Measurements from ENCODE around the gene CARMIL1. TPM values are rescaled to one million over a fixed set of nuclear protein-coding genes. Genes with fewer than 3 reads are reported as not detected.

CARMIL1 gene
- total RNA-seq, 1 experiment from 2014 or later, result 21.2 TPM

DNA sequence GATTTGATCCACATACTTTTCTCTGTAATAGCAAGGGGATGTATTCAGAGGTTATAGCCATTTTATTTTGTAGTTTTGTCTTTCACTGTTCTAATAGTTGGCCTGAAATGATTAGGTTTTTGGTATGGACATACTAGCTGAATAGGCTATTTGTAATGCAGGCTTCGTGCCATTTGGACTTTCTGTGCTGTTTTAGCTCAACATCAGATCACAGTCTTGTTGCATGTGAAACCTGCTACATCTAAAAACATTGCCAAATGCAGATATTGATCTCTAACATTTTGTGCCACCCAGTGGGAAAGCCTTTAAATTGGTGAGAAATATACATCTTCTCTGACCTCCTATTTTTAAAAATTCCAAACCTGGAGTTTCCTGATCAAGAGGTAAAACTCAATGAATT, 215.3 kb downstream of the CARMIL1 start:
- Histone ChIP-seq H3K27me3 (replicated peaks) (no peaks in the 10 kb centered on the region), H3K4me1 (replicated peaks) (no peaks in the 10 kb centered on the region), H3K27ac (no peak overlapping the region), H3K36me3 (peaks cover 3% of the 10 kb centered on the region; the same call in 1 of the 2 replicates), H3K9me3 (replicated peaks) (no peaks in the 10 kb centered on the region), H3K4me3 (no peak overlapping the region)
- no peak for DNase-seq (ENCODE audit: low read depth in 1 of 2, low spot score in 2 of 2)

DNA sequence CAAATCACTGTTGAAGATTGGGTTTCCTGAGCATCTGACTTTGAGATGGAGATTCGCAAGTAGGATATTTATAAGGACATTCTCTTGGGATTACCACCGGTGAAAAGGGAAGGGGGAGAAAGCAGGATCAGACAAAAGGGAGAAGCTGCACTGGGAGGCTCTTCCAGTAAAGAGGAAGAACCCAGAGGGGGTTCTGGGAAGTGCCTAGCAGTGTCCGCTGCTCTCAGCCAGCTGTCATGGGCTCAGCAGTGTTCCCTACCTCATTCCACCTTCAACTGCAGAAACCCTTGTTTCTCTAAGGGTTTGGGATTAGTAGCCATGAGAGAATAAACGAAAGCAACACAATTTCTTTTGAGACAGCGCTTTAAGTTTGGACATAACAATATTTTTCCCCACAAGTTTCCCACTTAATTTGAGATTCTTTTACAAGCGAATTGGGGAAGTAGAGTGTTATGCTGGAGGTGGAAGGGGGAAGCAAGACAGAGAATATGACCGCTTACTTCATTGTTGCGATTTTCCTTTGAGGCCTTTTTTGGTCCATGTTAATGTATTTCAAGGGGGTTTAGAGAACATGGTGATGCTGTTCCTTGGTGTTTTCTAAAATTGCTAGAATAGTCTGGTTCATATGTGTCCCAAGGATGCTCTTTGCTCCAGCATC, 218.3 kb downstream of the CARMIL1 start:
- Histone ChIP-seq H3K27ac (no peak overlapping the region), H3K9me3 (replicated peaks) (no peaks in the 10 kb centered on the region), H3K27me3 (replicated peaks) (no peaks in the 10 kb centered on the region), H3K36me3 (peaks cover 3% of the 10 kb centered on the region; the same call in 1 of the 2 replicates), H3K4me3 (no peak overlapping the region), H3K4me1 (replicated peaks) (no peaks in the 10 kb centered on the region)
- DNase-seq (ENCODE audit: low read depth in 1 of 2, low spot score in 2 of 2), result no peak

DNA sequence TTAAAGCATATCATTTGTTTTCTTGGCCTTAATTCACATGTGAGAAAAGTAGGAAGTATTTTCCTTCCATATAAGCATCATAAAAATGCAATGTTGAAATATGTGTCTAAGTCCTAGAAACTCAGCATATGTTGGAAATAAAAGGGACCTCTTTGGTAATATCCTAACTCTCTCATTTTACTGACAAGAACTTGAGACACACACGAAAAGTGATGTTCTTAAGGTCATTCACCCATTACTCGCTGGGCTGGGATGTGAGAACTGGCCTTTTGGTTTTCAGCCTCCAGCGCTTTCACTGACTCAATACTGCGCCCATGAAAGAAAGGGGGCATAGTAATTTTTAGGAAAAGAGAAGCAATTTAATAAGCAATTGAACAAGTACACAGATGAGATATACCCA, 219.3 kb downstream of the CARMIL1 start:
- no peak for DNase-seq (ENCODE audit: low read depth in 1 of 2, low spot score in 2 of 2)
- Histone ChIP-seq H3K4me1 (replicated peaks) (no peaks in the 10 kb centered on the region), H3K27ac (no peak overlapping the region), H3K4me3 (no peak overlapping the region), H3K9me3 (replicated peaks) (no peaks in the 10 kb centered on the region), H3K36me3 (peaks cover 3% of the 10 kb centered on the region; the same call in 1 of the 2 replicates), H3K27me3 (replicated peaks) (no peaks in the 10 kb centered on the region)

DNA sequence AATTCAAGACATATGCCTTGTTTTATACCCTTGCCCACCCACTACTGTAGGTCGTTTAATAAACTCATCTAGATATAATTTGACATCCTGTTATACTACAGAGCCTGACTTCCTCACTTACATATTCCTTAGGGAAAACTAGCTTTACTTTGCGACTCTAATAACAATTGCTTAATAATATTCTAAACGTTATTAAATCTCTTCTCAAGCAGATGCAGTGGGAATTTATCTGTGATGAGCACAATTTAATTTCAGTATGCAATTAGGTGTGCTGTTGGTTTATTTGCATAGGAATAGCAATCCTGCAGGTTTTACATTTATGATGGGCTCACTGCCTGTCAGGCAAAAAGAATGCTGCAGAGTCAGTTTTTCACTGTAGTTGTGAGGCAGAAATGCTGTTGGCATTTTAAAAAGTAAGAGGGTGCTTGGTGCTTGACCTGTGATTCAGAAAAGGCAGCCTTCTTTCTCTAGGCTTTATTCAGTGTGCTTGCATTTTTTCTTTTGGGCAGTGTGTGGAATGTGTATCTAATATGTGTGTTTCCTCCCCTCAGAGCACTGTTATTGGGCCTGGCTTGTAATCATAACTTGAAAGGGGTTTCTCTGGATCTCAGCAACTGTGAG, 220.6 kb downstream of the CARMIL1 start:
- H3K36me3 ChIP-seq, result peaks cover 3% of the 10 kb centered on the region; the same call in 1 of the 2 replicates
- DNase-seq (ENCODE audit: low read depth in 1 of 2, low spot score in 2 of 2), result no peak
- H3K27me3 ChIP-seq (replicated peaks), result no peaks in the 10 kb centered on the region
- H3K9me3 ChIP-seq (replicated peaks), result no peaks in the 10 kb centered on the region
- no peak overlapping the region for H3K27ac ChIP-seq
- H3K4me1 ChIP-seq (replicated peaks), result no peaks in the 10 kb centered on the region
- H3K4me3 ChIP-seq, result no peak overlapping the region

DNA sequence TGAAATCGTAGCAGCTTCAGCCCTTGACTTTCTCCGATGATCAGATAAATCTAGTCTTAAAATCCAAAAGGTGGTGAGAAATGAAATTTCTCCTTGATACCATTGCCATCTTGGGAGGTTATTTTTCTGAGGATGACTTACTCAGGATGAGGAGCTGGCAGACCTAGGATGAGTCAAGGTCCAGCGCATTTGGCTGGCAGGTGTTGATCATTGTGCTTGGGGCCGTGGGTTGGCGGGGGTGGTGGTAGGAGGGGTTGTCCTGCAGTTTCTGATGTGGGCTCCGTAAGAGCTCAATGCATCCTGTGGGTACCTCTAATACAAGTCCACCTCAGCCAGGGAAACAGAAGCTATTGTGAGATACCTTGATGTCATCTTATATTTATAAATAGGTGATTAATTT, 224.5 kb downstream of the CARMIL1 start:
- H3K27me3 ChIP-seq (replicated peaks), result no peaks in the 10 kb centered on the region
- H3K27ac ChIP-seq, result no peak overlapping the region
- no peaks in the 10 kb centered on the region for H3K9me3 ChIP-seq (replicated peaks)
- DNase-seq (ENCODE audit: low read depth in 1 of 2, low spot score in 2 of 2), result no peak
- no peaks in the 10 kb centered on the region for H3K36me3 ChIP-seq
- H3K4me3 ChIP-seq, result no peak overlapping the region
- no peaks in the 10 kb centered on the region for H3K4me1 ChIP-seq (replicated peaks)

DNA sequence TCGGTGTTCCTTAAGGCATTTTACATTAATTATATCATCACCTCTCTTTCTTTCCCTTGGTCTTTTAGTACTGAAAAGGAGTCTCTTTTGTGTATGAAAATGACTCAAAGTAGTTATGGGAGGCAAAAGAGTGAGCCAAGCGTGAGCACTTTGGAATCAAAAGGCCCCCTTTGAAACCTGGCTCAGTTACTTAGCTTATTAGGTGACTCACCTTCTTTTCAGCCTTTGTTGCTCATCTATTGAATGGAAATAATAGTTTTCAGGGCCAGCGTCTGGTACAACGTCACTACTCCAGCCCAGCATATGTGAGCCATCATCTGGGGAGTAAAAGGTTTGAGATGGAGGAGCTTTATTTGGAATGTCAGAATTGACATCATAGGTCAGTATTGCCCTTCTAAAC, 225.5 kb downstream of the CARMIL1 start:
- H3K27me3 ChIP-seq (replicated peaks), result no peaks in the 10 kb centered on the region
- H3K4me3 ChIP-seq, result no peak overlapping the region
- peak in 1 of 2 experiments; percentile 34 for DNase-seq (ENCODE audit: low read depth in 1 of 2, low spot score in 2 of 2)
- H3K36me3 ChIP-seq, result no peaks in the 10 kb centered on the region
- no peaks in the 10 kb centered on the region for H3K4me1 ChIP-seq (replicated peaks)
- no peaks in the 10 kb centered on the region for H3K9me3 ChIP-seq (replicated peaks)
- no peak overlapping the region for H3K27ac ChIP-seq

DNA sequence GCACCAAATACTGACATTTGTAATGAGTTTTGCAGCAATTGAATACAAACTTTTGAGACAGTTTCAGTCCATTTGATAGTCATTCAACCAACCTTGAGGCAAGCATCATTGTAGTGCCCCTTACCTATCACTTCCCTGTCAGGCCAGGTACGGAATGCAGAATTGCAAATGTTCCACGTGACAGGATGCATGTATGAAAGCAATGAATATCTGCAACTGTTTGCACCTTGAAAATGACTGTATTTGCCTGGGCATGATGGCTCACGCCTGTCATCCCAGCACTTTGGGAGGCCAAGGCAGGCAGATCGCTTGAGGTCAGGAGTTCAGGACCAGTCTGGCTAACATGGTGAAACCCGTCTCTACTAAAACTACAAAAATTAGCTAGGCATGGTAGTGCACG, 226.8 kb downstream of the CARMIL1 start:
- Histone ChIP-seq H3K27ac (no peak overlapping the region), H3K9me3 (replicated peaks) (no peaks in the 10 kb centered on the region), H3K36me3 (no peaks in the 10 kb centered on the region), H3K4me3 (no peak overlapping the region), H3K4me1 (replicated peaks) (no peaks in the 10 kb centered on the region), H3K27me3 (replicated peaks) (no peaks in the 10 kb centered on the region)
- DNase-seq (ENCODE audit: low read depth in 1 of 2, low spot score in 2 of 2), result no peak

DNA sequence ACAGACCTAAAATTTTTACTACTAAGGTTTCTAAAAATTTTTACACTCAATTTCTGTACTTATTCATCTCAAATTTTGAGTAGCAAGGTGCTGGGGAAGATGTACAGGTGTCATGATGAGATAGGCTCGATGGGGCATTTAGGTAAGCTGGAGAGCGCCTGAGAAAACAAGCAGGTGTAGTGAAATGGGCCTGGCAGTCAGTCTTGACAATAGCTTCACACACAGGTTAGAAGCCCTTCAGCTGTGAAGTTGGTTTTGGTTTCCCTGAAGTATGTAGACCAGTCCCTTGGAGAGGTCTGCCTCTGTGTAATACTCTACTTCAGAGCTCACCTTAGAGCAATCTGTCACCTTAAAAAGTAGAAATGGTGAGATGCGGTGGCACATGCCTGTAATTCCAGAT, 228.9 kb downstream of the CARMIL1 start:
- no peak for DNase-seq (ENCODE audit: low read depth in 1 of 2, low spot score in 2 of 2)
- H3K9me3 ChIP-seq (replicated peaks), result no peaks in the 10 kb centered on the region
- H3K27me3 ChIP-seq (replicated peaks), result no peaks in the 10 kb centered on the region
- H3K36me3 ChIP-seq, result no peaks in the 10 kb centered on the region
- H3K4me1 ChIP-seq (replicated peaks), result no peaks in the 10 kb centered on the region
- H3K27ac ChIP-seq, result no peak overlapping the region
- H3K4me3 ChIP-seq, result no peak overlapping the region

DNA sequence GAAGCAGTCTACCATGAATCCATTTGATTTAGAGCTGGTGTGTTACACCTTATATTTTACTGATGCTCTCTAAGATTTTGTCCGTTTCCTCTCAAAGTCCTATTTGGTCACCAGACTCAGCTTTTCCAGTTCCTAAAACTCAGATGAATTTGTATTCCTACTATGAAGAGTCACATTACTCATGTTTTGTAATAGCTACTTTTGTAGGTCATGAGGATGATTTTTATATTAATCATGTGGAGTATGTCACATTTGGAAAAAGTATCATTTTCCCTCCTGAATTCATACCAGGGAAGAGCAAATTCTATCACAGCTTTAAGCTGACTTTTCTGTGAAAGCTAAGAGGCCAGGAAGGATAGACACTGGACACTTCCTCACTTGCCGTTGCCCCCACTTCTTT, 232.2 kb downstream of the CARMIL1 start:
- H3K4me1 ChIP-seq (replicated peaks), result no peaks in the 10 kb centered on the region
- H3K4me3 ChIP-seq, result no peak overlapping the region
- H3K9me3 ChIP-seq (replicated peaks), result no peaks in the 10 kb centered on the region
- H3K27me3 ChIP-seq (replicated peaks), result no peaks in the 10 kb centered on the region
- H3K36me3 ChIP-seq, result peaks cover 5% of the 10 kb centered on the region; the same call in 1 of the 2 replicates
- H3K27ac ChIP-seq, result no peak overlapping the region
- no peak for DNase-seq (ENCODE audit: low read depth in 1 of 2, low spot score in 2 of 2)

DNA sequence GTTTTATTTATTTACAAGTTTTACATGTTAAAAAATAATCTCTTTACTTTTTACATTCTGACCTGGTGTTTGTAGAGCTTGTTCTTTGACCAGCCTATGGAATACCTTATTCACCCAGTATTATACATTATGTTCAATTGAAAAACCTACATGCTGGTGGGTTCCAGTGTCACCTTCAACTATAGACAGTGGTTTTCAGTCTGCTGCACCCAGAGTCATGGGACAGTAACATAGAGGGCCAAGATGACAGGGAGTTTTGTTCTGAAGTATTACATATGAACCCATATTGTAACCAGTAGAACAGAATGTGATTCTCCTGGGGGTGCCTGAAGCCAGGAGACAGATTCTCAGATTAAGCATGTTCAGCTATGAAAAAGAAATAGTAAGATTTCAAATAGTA, 233.4 kb downstream of the CARMIL1 start:
- no peak for DNase-seq (ENCODE audit: low read depth in 1 of 2, low spot score in 2 of 2)
- Histone ChIP-seq H3K36me3 (peaks cover 5% of the 10 kb centered on the region; the same call in 1 of the 2 replicates), H3K27ac (no peak overlapping the region), H3K9me3 (replicated peaks) (no peaks in the 10 kb centered on the region), H3K4me3 (no peak overlapping the region), H3K27me3 (replicated peaks) (no peaks in the 10 kb centered on the region), H3K4me1 (replicated peaks) (no peaks in the 10 kb centered on the region)

DNA sequence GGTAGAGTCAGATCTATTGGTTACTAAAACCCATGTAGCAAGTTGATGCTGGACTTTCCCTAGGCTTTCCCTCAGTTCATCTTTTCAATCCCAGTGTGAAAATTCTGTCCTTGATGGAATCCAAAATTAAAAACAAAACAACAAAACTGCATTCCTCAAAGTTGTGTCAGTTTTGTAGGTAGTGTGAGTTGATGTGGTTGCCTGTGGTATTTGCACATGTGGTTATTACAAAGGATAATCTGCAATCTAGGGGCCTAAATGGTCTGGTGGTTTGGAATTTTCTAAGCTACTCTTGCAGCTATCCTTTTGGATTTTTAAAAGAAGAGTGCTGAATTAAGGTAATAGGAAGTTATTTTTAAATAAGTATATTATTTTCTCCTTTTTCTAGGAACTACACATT, 240.7 kb downstream of the CARMIL1 start:
- Histone ChIP-seq H3K4me3 (no peak overlapping the region), H3K4me1 (replicated peaks) (peaks cover 6% of the 10 kb centered on the region), H3K36me3 (peaks cover 5% of the 10 kb centered on the region; the same call in 1 of the 2 replicates), H3K27ac (no peak overlapping the region), H3K9me3 (replicated peaks) (no peaks in the 10 kb centered on the region), H3K27me3 (replicated peaks) (no peaks in the 10 kb centered on the region)
- DNase-seq (ENCODE audit: low read depth in 1 of 2, low spot score in 2 of 2), result peak in 1 of 2 experiments; percentile 9

DNA sequence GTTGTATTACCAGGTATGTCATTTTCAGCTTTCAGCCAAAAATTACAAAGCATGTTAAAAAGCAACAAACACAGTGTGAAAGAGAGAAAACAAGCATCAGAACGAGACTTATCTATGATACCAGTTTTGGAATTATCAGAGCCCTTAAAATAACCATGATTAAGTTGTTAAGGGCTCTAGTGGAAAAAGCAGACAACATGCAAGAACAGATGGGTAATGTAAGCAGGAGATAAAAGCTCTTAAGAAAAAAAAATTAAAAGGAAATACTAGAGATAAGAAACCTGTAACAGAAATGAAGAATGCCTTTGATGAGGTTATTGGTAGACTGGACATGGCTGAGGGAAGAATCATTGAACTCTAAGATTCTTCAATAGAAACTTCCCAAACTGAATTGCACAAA, 245.4 kb downstream of the CARMIL1 start:
- no peak overlapping the region for H3K4me3 ChIP-seq
- H3K27ac ChIP-seq, result no peak overlapping the region
- peaks cover 4% of the 10 kb centered on the region for H3K4me1 ChIP-seq (replicated peaks)
- no peak for DNase-seq (ENCODE audit: low read depth in 1 of 2, low spot score in 2 of 2)
- no peaks in the 10 kb centered on the region for H3K9me3 ChIP-seq (replicated peaks)
- no peaks in the 10 kb centered on the region for H3K36me3 ChIP-seq
- no peaks in the 10 kb centered on the region for H3K27me3 ChIP-seq (replicated peaks)

DNA sequence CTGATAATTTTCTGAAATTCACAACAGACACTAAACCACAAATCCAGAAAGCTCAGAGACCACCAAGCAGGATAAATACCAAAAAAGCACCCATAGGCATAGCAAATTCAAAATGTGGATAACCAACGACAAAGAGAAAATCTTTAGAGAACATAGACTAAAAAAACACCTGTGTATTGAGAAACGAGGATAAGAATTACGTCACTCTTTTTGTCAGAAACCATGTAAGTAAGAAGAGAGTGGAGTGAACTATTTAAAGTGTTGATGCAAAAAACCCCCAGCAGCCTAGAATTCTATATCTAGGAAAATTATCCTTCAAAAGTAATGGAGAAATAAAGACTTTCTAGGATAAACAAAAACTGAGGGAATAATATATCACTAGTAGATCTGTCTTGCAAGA, 245.9 kb downstream of the CARMIL1 start:
- Histone ChIP-seq H3K4me3 (no peak overlapping the region), H3K27ac (no peak overlapping the region), H3K36me3 (no peaks in the 10 kb centered on the region), H3K27me3 (replicated peaks) (no peaks in the 10 kb centered on the region), H3K4me1 (replicated peaks) (no peaks in the 10 kb centered on the region), H3K9me3 (replicated peaks) (no peaks in the 10 kb centered on the region)
- DNase-seq (ENCODE audit: low read depth in 1 of 2, low spot score in 2 of 2), result no peak

DNA sequence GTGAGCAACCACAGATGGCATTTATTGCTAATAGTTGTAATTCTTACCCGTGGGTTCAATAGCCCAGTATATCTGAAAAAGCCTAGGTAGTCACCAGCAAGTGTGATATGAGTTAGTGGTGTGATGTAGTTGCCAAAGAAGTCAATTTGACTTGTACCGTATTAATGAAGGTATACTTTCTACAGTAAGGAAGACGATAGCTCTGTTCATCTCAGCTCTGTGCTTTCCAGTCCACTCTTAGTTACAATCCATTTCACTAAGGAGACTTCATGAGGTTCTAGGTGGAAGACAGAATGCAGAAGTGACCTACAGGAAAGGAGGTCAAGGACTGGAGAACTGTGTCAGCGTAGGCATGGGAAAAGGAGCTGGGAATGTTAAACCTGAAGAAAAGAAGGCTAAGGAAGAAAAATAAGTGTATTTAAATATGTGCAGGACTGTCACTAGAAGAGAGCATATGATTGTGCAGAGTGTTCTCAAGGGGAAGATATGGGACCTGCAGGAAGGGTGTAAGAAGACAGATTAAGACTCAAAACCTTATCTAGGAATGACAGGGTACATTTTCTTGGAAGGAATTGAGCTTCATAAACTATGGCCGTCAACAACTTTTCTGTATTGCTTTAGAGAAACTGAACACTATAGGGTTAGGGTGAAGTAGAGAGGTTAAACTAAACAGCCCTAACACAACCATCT, 255.9 kb downstream of the CARMIL1 start:
- Histone ChIP-seq H3K4me1 (replicated peaks) (no peaks in the 10 kb centered on the region), H3K9me3 (replicated peaks) (no peaks in the 10 kb centered on the region), H3K27ac (no peak overlapping the region), H3K36me3 (no peaks in the 10 kb centered on the region), H3K4me3 (no peak overlapping the region), H3K27me3 (replicated peaks) (no peaks in the 10 kb centered on the region)
- DNase-seq (ENCODE audit: low read depth in 1 of 2, low spot score in 2 of 2), result no peak
